HAP-1 (cell line): ENCODE measurements around the gene KANSL2.
"Not testable (repeated sequence)": the region's sequence is repeated elsewhere in the genome, so short reads cannot be mapped to it uniquely, and the experiment has no call there.

Experiments
- DNase-seq, 2 experiments: peaks; one replicate each; pipeline ENCODE4 v3.0.0-alpha.2; 2016 to 2020; ENCODE audit warnings: low spot score in 2 of 2
- H3K27me3 ChIP-seq: fragments of 250-450 bp; sonication (Bioruptor Pico); 2 replicates; pipeline ENCODE4 v1.5.1; 2020; ENCODE audit warnings: low read depth, mild to moderate bottlenecking, moderate library complexity
- H3K36me3 ChIP-seq: fragments of 250-450 bp; sonication (Bioruptor Pico); replicated peaks from 2 replicates; pipeline ENCODE4 v1.5.1; 2020; ENCODE audit warnings: mild to moderate bottlenecking
- H3K4me1 ChIP-seq: fragments of 250-450 bp; sonication (Bioruptor Pico); 2 replicates; pipeline ENCODE4 v1.5.1; 2020; ENCODE audit warnings: mild to moderate bottlenecking
- H3K4me3 ChIP-seq: fragments of 250-450 bp; sonication (Bioruptor Pico); 2 replicates; pipeline ENCODE4 v1.5.1; 2020; ENCODE audit warnings: mild to moderate bottlenecking, moderate library complexity
- H3K9me3 ChIP-seq: fragments of 250-450 bp; sonication (Bioruptor Pico); 2 replicates; pipeline ENCODE4 v1.5.1; 2020; ENCODE audit warnings: mild to moderate bottlenecking, moderate library complexity
- in situ Hi-C: fragments of 300-500 bp; cut with MboI; formaldehyde crosslinking; loops from 3 replicates; pipeline ENCODE4 v1.14.3; 2020; ENCODE audit warnings: low sequenced_read_pairs, inconsistent platforms, mixed read lengths

KANSL2 gene

GRCh38 chr12:48671231-48671856 is 10.7 kb downstream of the KANSL2 start:
- H3K36me3 ChIP-seq, result peaks cover 90% of the 10 kb centered on the region
- no peaks in the 10 kb centered on the region for H3K9me3 ChIP-seq
- no peak overlapping the region for H3K4me3 ChIP-seq
- no peaks in the 10 kb centered on the region for H3K4me1 ChIP-seq
- no peak for DNase-seq
- no peaks in the 10 kb centered on the region for H3K27me3 ChIP-seq
- in situ Hi-C loops, result no loop called here

DNA sequence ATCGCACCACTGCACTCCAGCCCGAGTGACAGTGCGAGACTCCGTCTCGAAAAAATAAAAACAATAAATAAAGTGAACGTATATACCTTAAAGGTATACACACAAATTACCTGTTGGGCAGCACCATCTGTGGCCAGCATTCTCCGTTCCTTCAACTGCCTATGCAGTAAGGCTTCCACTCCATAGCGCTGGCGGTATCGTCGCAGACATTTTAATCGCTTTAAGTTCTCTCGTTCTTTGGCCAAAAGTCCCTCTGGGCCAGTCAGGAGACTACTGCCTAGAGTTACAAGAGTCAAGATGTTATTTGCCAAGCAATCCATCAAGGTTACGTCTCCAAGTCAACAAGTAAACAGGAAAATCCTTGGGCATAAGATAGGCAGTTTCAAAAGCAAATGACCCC is 13.0 kb downstream of the KANSL2 start:
- Histone ChIP-seq H3K36me3 (peaks cover 90% of the 10 kb centered on the region), H3K9me3 (no peaks in the 10 kb centered on the region), H3K27me3 (no peaks in the 10 kb centered on the region), H3K4me1 (no peaks in the 10 kb centered on the region), H3K4me3 (no peak overlapping the region)
- DNase-seq, result no peak
- in situ Hi-C loops, result no loop called here

DNA sequence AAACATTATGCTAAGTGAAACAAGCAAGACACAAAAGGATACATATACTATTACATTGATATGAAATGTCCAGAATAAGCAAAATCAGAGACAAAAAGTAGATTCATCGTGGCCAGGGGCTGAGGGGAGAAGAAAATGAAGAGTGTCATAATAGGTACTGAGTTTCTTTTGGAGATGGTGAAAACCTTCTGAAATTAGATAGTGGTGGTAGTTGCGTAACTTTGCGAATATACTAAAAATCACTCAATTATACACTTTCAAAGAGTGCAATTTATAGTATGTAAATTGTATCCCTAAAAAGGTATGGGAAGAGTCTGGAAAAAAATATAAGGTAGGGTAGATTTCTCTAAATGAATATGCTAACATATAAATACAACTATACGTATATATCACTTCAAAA is 22.2 kb downstream of the KANSL2 start:
- Histone ChIP-seq H3K4me3 (no peak overlapping the region), H3K4me1 (no peaks in the 10 kb centered on the region), H3K36me3 (peaks cover 91% of the 10 kb centered on the region), H3K27me3 (no peaks in the 10 kb centered on the region), H3K9me3 (no peaks in the 10 kb centered on the region)
- in situ Hi-C loops, result no loop called here
- no peak for DNase-seq

- in situ Hi-C loops, result no loop called here
- H3K36me3 ChIP-seq, result peaks cover 46% of the 10 kb centered on the region
These were observed 30.4 kb downstream of the KANSL2 start for GRCh38 chr12:48651681-48652080.

GRCh38 chr12:48645354-48645753 is 36.7 kb downstream of the KANSL2 start:
- in situ Hi-C loops, DNase-seq, H3K4me1 ChIP-seq, H3K9me3 ChIP-seq, H3K27me3 ChIP-seq, H3K4me3 ChIP-seq: not testable (repeated sequence)
- peaks cover 12% of the 10 kb centered on the region; the same call in 1 of the 2 replicates for H3K36me3 ChIP-seq

More at GRCh38 chr12:48651681-48652080, 30.4 kb downstream of the KANSL2 start:
- no peak for DNase-seq
- Histone ChIP-seq H3K27me3 (no peaks in the 10 kb centered on the region), H3K4me3 (no peak overlapping the region), H3K9me3 (no peaks in the 10 kb centered on the region), H3K4me1 (no peaks in the 10 kb centered on the region)

- Histone ChIP-seq H3K27me3 (no peaks in the 10 kb centered on the region), H3K36me3 (peaks cover 12% of the 10 kb centered on the region; the same call in 1 of the 2 replicates), H3K9me3 (peaks cover 3% of the 10 kb centered on the region; the same call in 1 of the 2 replicates), H3K4me1 (no peaks in the 10 kb centered on the region), H3K4me3 (no peak overlapping the region)
- in situ Hi-C loops, result no loop called here
- DNase-seq, result no peak
These were observed 39.0 kb downstream of the KANSL2 start for GRCh38 chr12:48643011-48643410.

- not testable (repeated sequence) for H3K9me3 ChIP-seq, H3K4me3 ChIP-seq, H3K27me3 ChIP-seq
These were observed 40.1 kb downstream of the KANSL2 start for GRCh38 chr12:48641752-48642555.

GRCh38 chr12:48640854-48641253 is 41.2 kb downstream of the KANSL2 start:
- in situ Hi-C loops, result no loop called here
- Histone ChIP-seq H3K4me3 (no peak overlapping the region), H3K4me1 (no peaks in the 10 kb centered on the region)

More at GRCh38 chr12:48641752-48642555, 40.1 kb downstream of the KANSL2 start:
- peaks cover 12% of the 10 kb centered on the region; the same call in 1 of the 2 replicates for H3K36me3 ChIP-seq
- DNase-seq, H3K4me1 ChIP-seq, in situ Hi-C loops: not testable (repeated sequence)

DNA sequence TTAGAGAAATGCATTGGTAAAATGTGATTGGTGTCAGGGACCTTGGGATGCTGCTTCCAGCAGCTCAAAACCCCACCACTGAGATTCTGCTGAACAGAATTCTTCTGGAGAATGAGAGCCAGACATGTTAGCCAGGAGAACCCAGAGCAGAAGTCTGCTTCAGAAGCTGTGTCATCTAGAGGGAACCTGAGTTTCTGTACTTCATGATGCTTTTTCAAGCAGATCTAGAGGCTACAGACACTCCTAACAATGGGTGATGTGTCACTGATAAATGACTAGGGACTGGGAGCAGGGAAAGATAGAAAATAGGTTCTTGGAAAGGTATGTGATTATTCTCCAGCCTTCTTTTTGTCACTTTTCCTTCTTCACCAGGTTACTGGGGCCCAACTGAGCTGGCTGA is 41.6 kb downstream of the KANSL2 start:
- DNase-seq, result no peak
- Histone ChIP-seq H3K27me3 (no peaks in the 10 kb centered on the region), H3K36me3 (peaks cover 12% of the 10 kb centered on the region; the same call in 1 of the 2 replicates), H3K9me3 (peaks cover 3% of the 10 kb centered on the region; the same call in 1 of the 2 replicates), H3K4me3 (no peak overlapping the region), H3K4me1 (no peaks in the 10 kb centered on the region)
- in situ Hi-C loops, result no loop called here

More at GRCh38 chr12:48640854-48641253, 41.2 kb downstream of the KANSL2 start:
- Histone ChIP-seq H3K27me3 (no peaks in the 10 kb centered on the region), H3K36me3 (peaks cover 12% of the 10 kb centered on the region; the same call in 1 of the 2 replicates), H3K9me3 (peaks cover 3% of the 10 kb centered on the region; the same call in 1 of the 2 replicates)
- DNase-seq, result no peak

GRCh38 chr12:48631071-48631470 is 51.0 kb downstream of the KANSL2 start:
- Histone ChIP-seq H3K4me1 (no peaks in the 10 kb centered on the region), H3K4me3 (no peak overlapping the region), H3K36me3 (no peaks in the 10 kb centered on the region), H3K9me3 (no peaks in the 10 kb centered on the region), H3K27me3 (peaks cover 6% of the 10 kb centered on the region; the same call in 1 of the 2 replicates)
- DNase-seq, result no peak
- in situ Hi-C loops, result no loop called here

- peaks cover 6% of the 10 kb centered on the region; the same call in 1 of the 2 replicates for H3K27me3 ChIP-seq
- in situ Hi-C loops, result no loop called here
- H3K4me3 ChIP-seq, result no peak overlapping the region
- H3K9me3 ChIP-seq, result no peaks in the 10 kb centered on the region
- no peaks in the 10 kb centered on the region for H3K4me1 ChIP-seq
- no peak for DNase-seq
- H3K36me3 ChIP-seq, result no peaks in the 10 kb centered on the region
These were observed 51.7 kb downstream of the KANSL2 start for GRCh38 chr12:48630346-48630745.

- H3K4me3 ChIP-seq, result no peak overlapping the region
- peaks cover 6% of the 10 kb centered on the region; the same call in 1 of the 2 replicates for H3K27me3 ChIP-seq
- H3K9me3 ChIP-seq, result no peaks in the 10 kb centered on the region
- no peak for DNase-seq
- H3K36me3 ChIP-seq, result no peaks in the 10 kb centered on the region
- in situ Hi-C loops, result no loop called here
- H3K4me1 ChIP-seq, result no peaks in the 10 kb centered on the region
These were observed 52.5 kb downstream of the KANSL2 start for GRCh38 chr12:48629541-48629940.

DNA sequence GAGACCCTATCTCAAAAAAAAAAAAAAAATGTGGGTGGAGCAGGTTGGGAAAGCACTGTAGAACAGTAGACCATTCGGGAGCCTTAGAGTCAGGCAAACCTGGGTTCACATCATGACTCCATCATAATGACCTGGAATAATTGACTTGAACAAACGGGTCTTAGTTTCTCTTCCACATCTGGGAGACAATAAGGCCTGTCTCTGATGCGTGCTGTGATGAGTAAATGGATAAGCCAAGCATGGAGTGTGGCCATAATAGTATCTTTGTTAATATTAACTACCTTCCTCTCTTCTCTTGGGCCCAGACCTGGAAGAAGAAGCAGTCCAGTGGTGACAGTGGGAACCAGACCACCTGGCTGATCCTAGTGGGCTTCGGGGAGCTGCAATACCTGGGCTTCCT is 54.5 kb downstream of the KANSL2 start:
- Histone ChIP-seq H3K36me3 (no peaks in the 10 kb centered on the region), H3K4me1 (no peaks in the 10 kb centered on the region), H3K27me3 (peaks cover 6% of the 10 kb centered on the region; the same call in 1 of the 2 replicates), H3K4me3 (no peak overlapping the region), H3K9me3 (no peaks in the 10 kb centered on the region)
- no peak for DNase-seq
- in situ Hi-C loops, result no loop called here

GRCh38 chr12:48622997-48623396 is 59.0 kb downstream of the KANSL2 start:
- DNase-seq, H3K4me1 ChIP-seq, H3K36me3 ChIP-seq, H3K4me3 ChIP-seq, H3K9me3 ChIP-seq, in situ Hi-C loops, H3K27me3 ChIP-seq: not testable (repeated sequence)
